Osteoblast (primary cell): ENCODE measurements around the gene PLOD1. TPM values are rescaled to one million over a fixed set of nuclear protein-coding genes. Genes with fewer than 3 reads are reported as not detected.

Source experiments
- DNase-seq: peaks from one replicate; pipeline ENCODE4 v3.0.0; 2011; ENCODE audit warnings: low spot score, mixed read lengths; ENCODE audit not compliant: insufficient read length; ENCODE audit errors: missing footprints
- H2AFZ ChIP-seq: 2 replicates; pipeline ENCODE4 v1.6.0; 2011; ENCODE audit warnings: mild to moderate bottlenecking, low read length
- H3K27ac ChIP-seq: 2 replicates; pipeline ENCODE4 v1.5.1; 2011; ENCODE audit warnings: mild to moderate bottlenecking, low read depth, low read length, moderate library complexity
- H3K27me3 ChIP-seq: 2 replicates; pipeline ENCODE4 v1.6.0; 2012; ENCODE audit warnings: mild to moderate bottlenecking, control low read depth, inconsistent platforms, low read length, moderate library complexity; ENCODE audit not compliant: insufficient read depth
- H3K36me3 ChIP-seq: 2 replicates; pipeline ENCODE4 v1.5.1; 2011; ENCODE audit warnings: mild to moderate bottlenecking, low read length, control low read depth, moderate library complexity; ENCODE audit not compliant: insufficient read depth
- H3K4me1 ChIP-seq: 2 replicates; pipeline ENCODE4 v1.5.1; 2011; ENCODE audit warnings: mild to moderate bottlenecking, low read length, control low read depth, moderate library complexity; ENCODE audit not compliant: insufficient read depth
- H3K4me2 ChIP-seq: 2 replicates; pipeline ENCODE4 v1.6.0; 2011; ENCODE audit warnings: mild to moderate bottlenecking, low read length; ENCODE audit not compliant: insufficient read depth
- H3K4me3 ChIP-seq: fragments of 200-600 bp; sonication (generic); 3 replicates; pipeline ENCODE4 v1.5.1; 2012; ENCODE audit warnings: mild to moderate bottlenecking, low read length, inconsistent platforms; ENCODE audit not compliant: insufficient read depth
- H3K79me2 ChIP-seq: 2 replicates; pipeline ENCODE4 v1.6.0; 2012; ENCODE audit warnings: mild to moderate bottlenecking, low read length, control low read depth, inconsistent platforms; ENCODE audit not compliant: insufficient read depth
- H3K9me3 ChIP-seq: 2 replicates; pipeline ENCODE4 v1.5.1; 2011; ENCODE audit warnings: low read depth, low read length, control low read depth
- H4K20me1 ChIP-seq: 2 replicates; pipeline ENCODE4 v1.6.0; 2012; ENCODE audit warnings: mild to moderate bottlenecking, low read length, control low read depth; ENCODE audit not compliant: insufficient read depth
- total RNA-seq: library from RNA; depleted of rRNA; stranded (reverse); fragments of >200 nt; gene quantifications from 2 replicates; pipeline ENCODE4 v1.2.3, GENCODE V29; 2012
- TF ChIP-seq, protein P1 (sequence below): IDR thresholded peaks from 2 replicates; pipeline ENCODE4 v1.5.1; 2011; ENCODE audit warnings: mild to moderate bottlenecking, low read depth, low read length, moderate library complexity; ENCODE audit errors: extremely low read depth

Gene PLOD1
- total RNA-seq, 1 donor: 281 TPM

DNA sequence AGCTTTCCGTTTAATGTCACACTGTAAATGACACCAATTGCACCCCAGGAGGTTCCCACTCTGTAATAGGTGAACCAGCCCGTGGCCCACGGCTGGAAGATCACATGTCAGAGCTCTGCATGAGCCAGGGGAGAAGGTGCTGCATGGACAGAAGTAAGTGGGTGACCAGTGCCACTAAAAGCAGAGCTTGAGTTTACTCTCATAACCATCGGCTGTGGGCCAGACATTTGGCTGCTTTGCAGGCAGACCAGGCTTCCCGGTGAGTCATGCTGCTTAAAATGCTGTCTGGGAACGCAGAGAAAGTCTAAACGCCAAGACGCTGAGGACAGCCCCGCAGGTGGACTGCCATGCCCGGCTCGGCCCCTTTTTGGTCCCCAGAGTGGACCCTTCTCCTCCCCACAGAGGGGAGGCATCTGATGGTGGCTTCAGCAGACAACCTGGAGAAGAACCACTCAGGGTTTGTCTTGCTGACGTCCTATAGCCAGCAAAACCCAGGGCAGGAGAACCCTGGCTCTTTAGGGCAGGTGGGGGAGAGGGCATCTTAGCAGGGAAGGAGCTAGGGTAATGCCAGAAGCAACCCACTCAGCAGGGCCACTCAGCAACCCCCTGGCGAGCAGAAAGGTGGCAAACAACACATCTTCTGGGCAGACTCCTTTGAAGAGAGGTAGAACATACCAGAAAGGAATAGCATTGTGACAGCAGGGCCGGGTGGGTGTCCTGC lies 15.6 kb upstream of the PLOD1 start:
- H3K4me1 ChIP-seq: peaks cover 17% of the 10 kb centered on the region
- peaks cover 33% of the 10 kb centered on the region for H3K36me3 ChIP-seq
- DNase-seq: peak; percentile 96
- TF ChIP-seq, protein P1, sequence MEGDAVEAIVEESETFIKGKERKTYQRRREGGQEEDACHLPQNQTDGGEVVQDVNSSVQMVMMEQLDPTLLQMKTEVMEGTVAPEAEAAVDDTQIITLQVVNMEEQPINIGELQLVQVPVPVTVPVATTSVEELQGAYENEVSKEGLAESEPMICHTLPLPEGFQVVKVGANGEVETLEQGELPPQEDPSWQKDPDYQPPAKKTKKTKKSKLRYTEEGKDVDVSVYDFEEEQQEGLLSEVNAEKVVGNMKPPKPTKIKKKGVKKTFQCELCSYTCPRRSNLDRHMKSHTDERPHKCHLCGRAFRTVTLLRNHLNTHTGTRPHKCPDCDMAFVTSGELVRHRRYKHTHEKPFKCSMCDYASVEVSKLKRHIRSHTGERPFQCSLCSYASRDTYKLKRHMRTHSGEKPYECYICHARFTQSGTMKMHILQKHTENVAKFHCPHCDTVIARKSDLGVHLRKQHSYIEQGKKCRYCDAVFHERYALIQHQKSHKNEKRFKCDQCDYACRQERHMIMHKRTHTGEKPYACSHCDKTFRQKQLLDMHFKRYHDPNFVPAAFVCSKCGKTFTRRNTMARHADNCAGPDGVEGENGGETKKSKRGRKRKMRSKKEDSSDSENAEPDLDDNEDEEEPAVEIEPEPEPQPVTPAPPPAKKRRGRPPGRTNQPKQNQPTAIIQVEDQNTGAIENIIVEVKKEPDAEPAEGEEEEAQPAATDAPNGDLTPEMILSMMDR: no peak
- H3K27me3 ChIP-seq: no peaks in the 10 kb centered on the region
- peak overlapping the region; percentile 55 for H3K4me2 ChIP-seq
- peaks cover 32% of the 10 kb centered on the region for H3K79me2 ChIP-seq
- H3K27ac ChIP-seq: peak overlapping the region; percentile 61
- H2AFZ ChIP-seq: no peak overlapping the region
- H4K20me1 ChIP-seq: peaks cover 41% of the 10 kb centered on the region
- no peaks in the 10 kb centered on the region for H3K9me3 ChIP-seq
- peak overlapping the region; percentile 18 for H3K4me3 ChIP-seq

DNA sequence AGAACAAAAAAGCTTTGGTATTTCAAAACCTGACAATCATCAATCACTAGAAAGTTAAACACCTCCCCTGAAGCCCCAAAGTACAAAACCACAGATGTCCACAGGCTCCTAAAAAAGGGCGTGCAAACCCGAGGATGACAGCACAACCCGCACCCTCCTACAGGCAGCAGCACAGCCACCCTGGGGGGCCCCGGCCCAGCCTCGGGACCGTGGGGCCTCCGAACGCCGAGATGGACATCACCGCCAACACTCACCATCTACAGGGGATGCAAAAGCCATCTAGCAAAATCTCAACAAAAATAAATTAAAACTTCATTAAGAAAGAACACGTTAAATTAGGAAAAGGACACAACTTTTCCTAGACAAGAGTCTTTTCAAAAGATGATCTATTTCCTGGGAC lies 14.9 kb upstream of the PLOD1 start:
- Histone ChIP-seq H3K4me2 (no peak overlapping the region), H3K9me3 (no peaks in the 10 kb centered on the region), H3K27me3 (no peaks in the 10 kb centered on the region), H3K4me3 (no peak overlapping the region), H3K36me3 (peaks cover 33% of the 10 kb centered on the region), H3K4me1 (peaks cover 24% of the 10 kb centered on the region), H3K27ac (no peak overlapping the region), H2AFZ (no peak overlapping the region), H4K20me1 (peaks cover 48% of the 10 kb centered on the region), H3K79me2 (peaks cover 39% of the 10 kb centered on the region)
- TF ChIP-seq, protein P1: no peak
- no peak for DNase-seq

DNA sequence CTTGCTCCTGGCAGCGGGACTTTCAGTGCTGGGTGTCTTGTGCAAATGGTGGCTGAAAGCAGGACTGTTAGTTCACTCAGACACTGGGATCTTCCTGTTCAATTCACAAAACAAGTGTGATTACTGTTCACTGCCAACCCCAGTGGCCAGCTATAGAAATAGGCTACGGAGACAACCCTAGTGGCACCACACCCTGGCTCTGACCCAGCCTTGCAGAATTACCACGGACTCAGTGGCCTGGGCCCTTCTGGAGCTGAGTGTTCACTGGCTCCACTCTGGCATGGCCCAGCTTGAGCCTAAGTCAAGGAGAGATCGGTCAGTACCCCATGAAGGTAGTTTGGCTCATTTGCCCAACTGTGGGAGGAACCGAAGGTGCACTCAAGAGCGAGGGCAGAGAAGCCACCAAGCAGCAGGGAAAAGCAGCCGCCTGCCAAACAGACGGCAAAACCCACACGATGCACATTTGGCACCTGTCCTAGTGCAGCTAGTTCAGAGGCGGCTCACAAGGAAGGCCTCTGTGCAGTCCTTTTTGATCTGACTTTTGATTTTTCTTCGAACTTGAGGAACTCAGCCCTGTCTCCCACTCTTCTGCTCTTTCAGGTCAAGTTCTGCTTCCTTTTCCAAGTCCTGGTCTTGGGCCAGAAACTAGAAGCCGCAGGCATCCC lies 14.1 kb upstream of the PLOD1 start:
- Histone ChIP-seq H3K27ac (no peak overlapping the region), H3K4me1 (peaks cover 29% of the 10 kb centered on the region), H4K20me1 (peaks cover 54% of the 10 kb centered on the region), H3K36me3 (peaks cover 33% of the 10 kb centered on the region), H3K4me2 (peak overlapping the region; percentile 4), H3K4me3 (no peak overlapping the region), H3K27me3 (no peaks in the 10 kb centered on the region), H2AFZ (no peak overlapping the region), H3K79me2 (peaks cover 45% of the 10 kb centered on the region), H3K9me3 (no peaks in the 10 kb centered on the region)
- peak; percentile 68 for DNase-seq
- TF ChIP-seq, protein P1: no peak

DNA sequence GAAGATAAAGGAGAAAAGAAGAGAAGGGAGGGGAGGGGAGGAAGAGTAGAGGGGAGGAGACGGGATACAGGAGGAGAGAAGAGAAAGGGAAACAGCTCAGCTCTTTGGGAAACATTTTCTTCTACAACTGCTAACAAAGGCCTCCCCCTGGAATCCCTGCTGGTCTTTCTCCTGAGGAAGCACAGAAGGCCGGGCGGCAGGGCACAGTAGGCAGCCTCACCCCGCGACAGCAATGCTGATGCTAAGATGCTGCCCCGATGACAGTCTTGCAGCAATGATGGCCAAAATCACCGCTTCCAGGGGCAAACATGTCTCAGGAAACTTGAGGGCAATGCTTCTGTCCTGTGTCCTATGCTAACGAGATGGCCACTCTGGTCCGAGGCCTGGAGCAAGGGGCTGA lies 13.5 kb upstream of the PLOD1 start:
- Histone ChIP-seq H3K79me2 (peaks cover 45% of the 10 kb centered on the region), H4K20me1 (peaks cover 54% of the 10 kb centered on the region), H3K27me3 (no peaks in the 10 kb centered on the region), H3K4me3 (no peak overlapping the region), H2AFZ (no peak overlapping the region), H3K9me3 (no peaks in the 10 kb centered on the region), H3K27ac (no peak overlapping the region), H3K4me2 (peak overlapping the region; percentile 4), H3K4me1 (peaks cover 29% of the 10 kb centered on the region), H3K36me3 (peaks cover 33% of the 10 kb centered on the region)
- TF ChIP-seq, protein P1: no peak
- DNase-seq: no peak
